Superior temporal gyrus (tissue), 1 donor: ENCODE data around the gene PGR.

Experiments used
- DNase-seq: peaks from one replicate; pipeline ENCODE4 v3.0.0-alpha.2; 2016; ENCODE audit errors: extremely low spot score

PGR gene

DNA sequence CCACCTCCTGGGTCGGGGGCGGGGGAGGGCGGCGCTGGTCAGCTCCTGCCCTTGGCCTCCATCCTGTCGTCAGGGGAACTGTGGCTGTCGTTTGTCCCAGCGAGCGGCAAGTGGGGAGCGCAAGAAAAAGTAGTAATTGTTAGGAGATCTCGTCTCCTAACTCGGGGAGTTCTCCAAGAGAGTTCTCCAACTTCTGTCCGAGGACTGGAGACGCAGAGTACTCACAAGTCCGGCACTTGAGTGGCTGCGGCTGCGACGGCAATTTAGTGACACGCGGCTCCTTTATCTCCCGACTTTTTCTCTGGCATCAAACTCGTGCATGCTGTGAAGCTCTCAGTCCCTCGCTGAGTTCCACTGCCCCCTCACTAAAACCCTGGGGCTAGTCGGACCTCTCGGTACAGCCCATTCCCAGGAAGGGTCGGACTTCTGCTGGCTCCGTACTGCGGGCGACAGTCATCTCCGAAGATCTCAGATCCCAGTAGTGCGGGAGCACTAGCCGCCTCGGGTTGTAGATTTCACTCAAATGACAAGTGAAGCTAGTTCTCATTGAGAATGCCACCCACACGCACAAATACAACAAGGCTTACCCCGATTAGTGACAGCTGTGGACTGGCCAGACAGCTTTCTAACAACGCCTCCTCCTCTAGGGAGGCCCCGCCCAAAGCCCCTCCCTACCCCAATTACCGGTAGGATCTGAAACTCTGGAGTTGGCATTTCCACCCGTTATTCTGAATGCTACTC is at the start of gene PGR:
Gene PGR (minus strand): TSS at position 611 of the 741 bp plus-strand sequence. CDS start 743 bp downstream, outside the sequence.
- no peak for DNase-seq

GRCh38 chr11:101176381-101176780 is 46.8 kb upstream of the PGR start:
- DNase-seq: no peak

DNA sequence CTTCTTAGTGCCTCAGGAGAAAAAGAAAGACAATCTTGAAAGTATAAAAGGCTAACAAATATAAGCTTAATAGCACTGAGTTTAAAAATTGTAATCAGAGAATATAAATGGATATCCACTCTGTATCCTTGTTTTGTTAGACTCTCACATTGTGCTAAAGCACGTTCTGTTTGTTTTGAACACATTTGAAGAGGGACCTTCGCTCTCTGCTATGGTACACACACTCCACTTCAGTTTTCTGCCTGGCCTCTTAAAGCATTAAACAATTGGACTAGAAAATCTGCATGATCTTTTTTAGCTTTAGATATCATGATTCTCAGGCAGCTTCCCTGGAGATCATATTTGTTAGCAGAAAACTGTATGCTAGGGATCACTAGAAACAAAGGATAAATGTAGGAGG is 40.3 kb upstream of the PGR start:
- DNase-seq: no peak

DNA sequence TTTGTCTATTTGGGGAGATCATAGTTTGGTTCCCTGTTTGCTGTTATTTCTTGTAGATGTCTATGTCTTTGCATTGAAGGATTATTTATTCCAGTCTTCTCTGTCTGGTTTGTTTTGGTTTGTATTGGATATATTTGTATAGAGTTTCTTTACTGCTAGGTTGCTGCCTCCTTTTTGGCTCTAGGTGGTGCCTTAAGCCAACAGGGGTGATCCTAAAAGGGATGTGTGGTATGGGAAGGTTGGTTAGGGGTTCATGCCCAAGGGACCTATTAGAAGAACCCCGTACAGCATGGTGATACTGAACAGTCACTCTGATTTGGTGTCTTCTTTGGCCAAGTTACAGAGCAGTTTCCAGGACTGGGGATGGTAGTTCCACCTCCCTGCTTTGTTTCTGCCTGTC is 36.4 kb upstream of the PGR start:
- no peak for DNase-seq

DNA sequence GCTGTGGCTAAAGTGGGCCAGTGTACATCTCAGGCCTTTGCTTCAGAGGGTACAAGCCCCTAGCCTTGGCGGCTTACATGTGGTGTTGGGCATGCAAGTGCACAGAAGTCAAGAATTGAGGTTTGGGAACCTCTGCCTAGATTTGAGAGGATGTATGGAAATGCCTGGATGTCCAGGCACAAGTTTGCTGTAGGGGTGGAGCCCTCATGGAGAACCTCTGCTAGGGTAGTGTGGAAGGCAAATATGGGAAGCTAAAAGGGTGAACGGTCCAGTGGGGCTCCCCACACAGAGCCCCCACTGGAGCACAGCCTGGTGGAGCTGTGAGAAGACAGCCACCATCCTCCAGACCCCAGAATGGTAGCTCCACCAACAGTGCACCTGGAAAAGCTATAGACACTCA is 28.5 kb upstream of the PGR start:
- no peak for DNase-seq

GRCh38 chr11:101138245-101138930 is 8.8 kb upstream of the PGR start:
- DNase-seq: no peak

GRCh38 chr11:101133190-101133589 is 3.6 kb upstream of the PGR start:
- DNase-seq: no peak

DNA sequence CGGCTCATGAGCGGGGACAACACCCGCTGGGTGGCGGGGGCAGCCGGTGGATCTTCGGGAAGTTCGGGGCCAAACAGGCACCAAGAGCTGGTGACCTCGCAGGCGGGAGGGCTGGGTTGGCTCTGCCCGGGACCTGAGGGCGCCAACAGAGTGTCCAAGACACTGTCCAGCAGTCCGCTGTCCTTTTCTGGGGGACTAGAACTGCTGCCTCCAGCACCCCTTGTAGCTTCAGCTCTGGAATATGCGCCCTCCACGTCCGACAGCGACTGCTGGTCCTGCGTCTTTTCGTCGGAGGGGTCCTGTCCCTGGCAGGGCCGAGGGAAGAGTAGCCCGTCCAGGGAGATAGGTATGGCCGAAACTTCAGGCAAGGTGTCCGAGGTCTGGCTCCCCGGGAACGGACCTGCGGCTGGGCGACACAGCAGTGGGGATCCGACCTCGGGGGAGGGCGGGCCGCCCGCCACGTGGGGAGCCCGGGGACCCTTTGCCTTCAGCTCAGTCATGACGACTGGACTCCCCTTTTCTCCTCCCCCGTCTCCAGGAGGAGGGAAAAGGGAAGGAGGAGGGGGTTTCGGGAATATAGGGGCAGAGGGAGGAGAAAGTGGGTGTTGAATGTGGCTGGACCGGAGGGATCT is 926 bp downstream of the PGR start:
- no peak for DNase-seq

DNA sequence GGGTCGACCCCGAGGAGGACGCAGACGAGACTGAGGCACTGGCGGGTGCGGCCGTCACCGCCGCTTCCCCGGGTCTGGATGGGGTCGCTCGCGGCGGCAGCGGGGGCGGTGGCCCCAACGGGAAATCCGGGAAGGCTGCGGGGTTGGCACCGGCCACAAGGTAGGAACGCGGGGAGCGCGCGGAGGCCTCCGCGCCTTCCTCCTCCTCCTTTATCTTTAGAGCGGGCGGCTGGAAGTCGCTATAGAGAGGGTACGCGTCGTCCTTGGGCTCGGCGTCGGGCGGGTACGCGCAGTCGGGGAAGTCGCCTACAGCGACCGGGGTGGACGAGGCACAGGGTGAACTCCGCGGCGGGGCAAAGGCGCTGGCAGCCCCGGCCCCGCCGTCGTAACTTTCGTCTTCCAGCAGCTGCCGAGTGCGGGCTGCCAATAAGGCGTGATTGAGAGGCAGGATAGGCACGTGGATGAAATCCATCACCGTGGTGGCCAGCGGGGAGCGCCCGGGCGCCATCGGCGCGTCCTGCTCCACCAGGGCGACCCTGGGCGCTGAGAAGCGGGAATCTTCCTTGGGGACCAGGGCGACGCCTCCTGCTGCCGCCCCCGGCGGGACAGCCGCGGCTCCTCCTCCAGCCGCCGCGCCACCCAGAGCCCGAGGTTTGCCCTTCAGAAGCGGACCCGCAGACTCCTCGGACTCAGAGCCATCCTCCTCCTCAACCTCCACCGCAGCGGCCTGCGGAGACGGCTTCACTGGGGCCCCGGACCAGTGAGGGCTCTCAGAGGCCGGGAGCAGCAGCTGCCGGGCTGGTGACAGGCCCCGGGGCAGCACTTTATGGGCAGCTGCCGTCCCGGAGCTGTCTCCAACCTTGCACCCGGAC is 1.7 kb downstream of the PGR start:
- DNase-seq: no peak

DNA sequence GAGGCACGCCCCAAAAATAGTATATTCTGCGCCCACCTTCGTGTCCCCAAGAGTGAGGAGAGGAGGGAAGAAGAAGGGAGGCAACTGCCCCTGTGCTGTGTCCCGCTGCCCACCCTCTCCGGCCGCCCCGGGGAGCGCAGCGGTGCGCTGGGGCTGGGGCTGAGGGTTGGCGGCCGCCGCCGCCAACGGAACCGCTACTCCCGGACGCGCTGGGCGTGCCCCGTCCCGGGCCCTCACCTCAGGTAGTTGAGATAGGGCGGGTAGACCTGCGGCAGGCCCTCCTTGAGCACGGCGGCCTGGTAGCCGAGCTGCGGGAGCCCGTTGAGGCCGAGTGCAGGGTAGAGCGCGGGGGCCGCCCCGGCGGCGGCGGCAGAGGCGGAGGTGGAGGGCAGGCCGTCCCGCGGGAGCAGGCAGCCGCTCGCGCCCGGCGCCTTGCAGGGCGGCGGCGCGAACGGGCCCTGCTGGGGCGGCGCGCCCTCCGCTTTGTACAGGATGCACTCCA is 2.4 kb downstream of the PGR start:
- DNase-seq: no peak

DNA sequence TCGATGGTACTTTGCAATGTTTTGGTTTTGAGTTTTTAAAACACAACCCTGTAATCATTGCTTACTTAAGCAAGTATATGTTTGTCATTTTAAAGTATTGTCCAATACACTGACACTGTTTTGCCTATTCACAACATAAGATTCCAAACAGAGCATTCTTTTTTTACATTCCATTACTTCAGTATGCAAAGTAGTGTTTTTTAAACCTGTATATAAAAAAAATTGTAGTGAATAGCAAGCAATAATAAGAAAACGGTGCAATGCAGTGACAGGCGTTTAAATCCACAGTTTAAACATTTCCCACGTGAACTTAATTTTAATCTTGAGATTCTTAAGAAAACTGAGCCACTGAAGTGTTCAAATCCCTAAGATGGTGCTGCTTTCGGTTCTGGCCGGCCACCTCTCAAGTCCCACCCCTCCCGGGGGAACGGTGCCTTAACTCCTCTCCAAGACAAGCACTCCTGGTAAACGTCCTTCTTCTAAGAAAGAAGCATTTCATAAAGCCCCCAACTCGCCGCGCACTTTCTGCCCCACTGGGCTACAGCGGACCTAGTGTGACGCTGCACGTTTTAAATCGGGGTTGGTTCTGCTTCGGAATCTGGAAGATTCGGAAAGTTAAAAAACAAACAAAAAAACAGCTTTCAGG is 2.9 kb downstream of the PGR start:
- no peak for DNase-seq

DNA sequence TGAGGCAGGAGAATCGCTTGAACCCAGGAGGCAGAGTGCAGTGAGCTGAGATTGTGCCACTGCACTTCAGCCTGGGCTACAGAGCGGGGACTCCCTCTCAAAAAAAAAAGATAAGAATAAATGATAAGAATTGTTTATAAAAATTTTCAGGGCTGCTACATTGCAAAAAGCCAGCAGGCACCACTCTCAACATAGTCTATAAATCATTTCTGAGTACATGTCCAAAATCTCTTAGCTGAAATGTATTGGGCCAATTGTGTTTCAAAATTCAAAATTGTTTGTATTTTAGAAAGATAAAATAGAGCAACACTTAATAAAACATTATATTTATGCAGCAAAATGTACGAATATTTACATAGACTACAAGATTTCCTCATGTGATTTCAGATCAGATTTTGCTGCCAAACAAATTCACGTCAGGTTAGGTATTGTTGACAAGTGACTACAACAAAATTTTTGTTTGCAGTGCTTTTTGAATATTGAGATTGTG is 13.9 kb downstream of the PGR start:
- no peak for DNase-seq

DNA sequence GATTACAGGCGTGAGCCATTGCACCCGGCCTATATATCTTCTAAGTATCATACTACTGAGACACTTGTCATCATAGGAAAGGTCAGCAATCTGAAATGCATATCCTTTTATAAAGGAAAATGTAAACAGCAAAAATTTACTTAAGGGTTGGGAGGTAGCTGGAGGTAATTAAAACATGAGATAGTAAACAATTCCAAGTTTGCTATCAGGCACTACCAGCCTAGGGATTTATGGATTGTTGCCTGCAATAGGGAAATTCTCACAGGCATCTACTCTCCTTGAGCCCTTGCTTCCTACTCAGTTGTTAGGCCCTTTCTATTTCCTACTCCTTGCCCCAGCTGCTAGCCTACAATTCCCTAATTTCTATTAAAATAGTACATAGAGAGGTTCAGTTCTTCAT is 16.1 kb downstream of the PGR start:
- DNase-seq: no peak

- no peak for DNase-seq
These were observed 24.9 kb downstream of the PGR start for GRCh38 chr11:101104716-101105115.

GRCh38 chr11:101103433-101103832 is 26.2 kb downstream of the PGR start:
- DNase-seq: no peak

- no peak for DNase-seq
These were observed 29.0 kb downstream of the PGR start for GRCh38 chr11:101100601-101101000.

DNA sequence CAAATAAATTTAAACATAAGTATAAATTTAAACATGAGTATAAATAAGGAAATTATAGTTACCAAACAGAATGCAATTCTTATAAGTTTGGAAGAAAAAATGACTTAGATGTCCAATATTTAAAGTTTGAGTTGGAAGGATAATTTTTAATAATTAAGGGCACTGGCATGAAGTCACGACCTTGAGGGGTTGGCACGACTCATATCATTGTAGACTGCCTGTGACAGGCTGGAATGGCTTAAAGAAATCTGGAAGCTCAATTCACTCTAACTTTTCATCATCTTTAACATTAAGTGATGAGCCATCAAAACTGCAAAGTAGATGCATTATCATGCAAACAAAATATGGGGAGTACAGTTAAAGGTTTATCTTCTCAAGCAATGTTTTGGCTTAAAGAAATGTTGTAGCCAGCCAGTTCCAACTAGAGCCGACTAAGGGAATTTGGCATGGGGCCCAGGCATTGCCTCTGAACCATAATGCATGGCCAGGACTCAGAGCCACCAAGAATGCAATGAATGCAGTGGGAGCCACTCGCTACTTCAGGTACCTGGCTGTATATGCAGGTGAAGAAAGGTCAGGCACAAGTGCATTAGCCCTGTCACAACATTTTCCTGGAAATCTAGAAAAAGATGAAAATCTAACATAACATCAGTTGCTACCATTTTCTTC is 33.4 kb downstream of the PGR start:
- DNase-seq: no peak

GRCh38 chr11:101091781-101092180 is 37.8 kb downstream of the PGR start:
- no peak for DNase-seq

DNA sequence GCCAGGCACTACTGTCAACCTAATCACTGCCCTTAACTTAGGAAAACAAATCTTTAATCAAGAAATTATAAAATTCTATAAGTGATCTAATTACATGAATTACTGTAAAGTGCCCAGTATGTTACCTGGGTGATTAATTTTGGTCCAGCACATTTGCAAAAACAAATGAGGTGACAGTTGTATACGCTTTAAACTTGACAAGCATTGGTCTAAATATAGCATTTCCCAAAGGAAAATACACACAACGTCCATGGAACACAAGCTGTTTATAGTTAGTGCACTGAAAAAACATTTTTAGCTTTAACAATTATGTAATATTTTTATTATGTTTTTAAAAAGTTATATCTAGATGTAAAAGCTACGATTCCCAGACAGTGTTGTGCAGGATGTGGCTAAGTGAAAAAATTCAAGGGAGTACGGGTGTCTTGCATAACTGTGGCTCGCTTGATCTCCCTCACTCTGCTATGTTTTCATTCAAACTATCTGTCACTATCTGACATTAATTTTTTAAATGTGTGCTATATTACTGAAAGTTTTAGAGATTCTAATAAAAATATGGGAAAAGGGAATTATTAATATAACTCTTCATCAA is 38.8 kb downstream of the PGR start:
- DNase-seq: no peak

- DNase-seq: no peak
These were observed 46.3 kb downstream of the PGR start for GRCh38 chr11:101083335-101083734.
